DMS79 treated with DMSO at 0.1 percent for 48 hours (cell line): ENCODE data around the gene PSMC3.

Experiments
- DNase-seq: peaks from one replicate; lab custom pipeline; 2025; lab: John Stamatoyannopoulos, UW

The PSMC3 gene

DNA sequence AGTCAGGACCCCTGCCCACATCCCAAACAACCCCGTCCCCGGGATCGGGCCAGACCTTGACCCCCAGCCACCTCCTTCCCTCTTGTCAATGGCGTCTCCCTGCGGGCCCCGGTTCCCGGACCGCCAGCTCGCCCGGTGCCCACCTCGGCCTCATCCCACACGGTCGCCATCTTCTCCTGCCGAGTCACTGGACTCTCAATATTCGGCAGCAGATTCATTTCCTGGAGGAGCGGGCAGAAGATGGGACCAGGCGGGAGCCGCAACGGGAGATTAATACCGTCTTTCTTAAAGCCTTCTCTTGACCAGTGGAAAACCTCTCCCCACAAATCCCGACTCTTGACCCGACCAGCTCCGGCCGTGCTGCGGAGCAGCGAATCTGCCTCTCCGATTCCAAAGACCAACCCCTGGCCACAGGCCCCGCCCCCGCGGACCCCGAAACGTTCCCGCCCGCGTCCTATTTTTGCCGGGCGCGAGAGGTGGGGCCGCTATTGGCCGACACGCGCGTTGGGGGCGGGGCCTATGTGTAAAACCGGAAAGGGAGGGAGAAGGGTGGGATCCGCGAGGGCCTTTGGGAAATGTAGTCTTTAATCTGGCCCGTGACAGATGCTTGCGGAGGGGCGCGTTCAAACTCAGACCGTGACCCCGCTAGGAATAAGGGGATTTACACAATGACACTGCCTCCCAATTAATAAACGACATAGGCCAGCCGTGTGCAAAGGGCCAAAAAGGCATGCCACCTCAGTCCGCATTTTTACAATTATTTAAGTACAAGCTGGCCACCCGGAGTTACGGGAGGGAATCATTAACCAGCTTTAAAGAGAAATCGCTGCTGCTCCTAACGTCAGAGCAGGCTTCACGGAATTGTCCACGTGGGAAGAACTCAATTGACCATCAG is at the start of gene PSMC3:
PSMC3 (minus strand) TSS at position 378 of the 895 bp plus-strand sequence; CDS start at position 218, 160 bp downstream.
- peak; percentile 93 for DNase-seq

DNA sequence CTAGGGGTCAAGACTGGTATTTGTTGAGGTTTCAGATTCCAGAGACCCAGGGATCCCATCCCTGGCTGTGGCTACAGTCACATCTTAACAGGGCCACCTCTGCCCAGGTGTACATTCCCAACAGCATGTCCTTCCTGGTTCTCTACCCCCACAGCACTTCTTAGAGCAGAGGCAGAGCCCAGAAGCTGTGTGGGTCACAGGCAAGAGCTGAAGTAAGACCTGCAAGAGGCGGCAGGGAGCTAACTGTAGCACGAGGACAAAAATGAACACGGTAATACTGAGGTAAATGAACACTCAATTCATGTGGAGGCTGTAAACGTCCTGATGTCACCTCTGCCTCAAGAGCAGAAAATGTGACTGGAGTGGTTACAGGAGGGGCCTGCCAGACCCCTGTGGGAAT is 44.4 kb upstream of the PSMC3 start:
- DNase-seq = no peak

DNA sequence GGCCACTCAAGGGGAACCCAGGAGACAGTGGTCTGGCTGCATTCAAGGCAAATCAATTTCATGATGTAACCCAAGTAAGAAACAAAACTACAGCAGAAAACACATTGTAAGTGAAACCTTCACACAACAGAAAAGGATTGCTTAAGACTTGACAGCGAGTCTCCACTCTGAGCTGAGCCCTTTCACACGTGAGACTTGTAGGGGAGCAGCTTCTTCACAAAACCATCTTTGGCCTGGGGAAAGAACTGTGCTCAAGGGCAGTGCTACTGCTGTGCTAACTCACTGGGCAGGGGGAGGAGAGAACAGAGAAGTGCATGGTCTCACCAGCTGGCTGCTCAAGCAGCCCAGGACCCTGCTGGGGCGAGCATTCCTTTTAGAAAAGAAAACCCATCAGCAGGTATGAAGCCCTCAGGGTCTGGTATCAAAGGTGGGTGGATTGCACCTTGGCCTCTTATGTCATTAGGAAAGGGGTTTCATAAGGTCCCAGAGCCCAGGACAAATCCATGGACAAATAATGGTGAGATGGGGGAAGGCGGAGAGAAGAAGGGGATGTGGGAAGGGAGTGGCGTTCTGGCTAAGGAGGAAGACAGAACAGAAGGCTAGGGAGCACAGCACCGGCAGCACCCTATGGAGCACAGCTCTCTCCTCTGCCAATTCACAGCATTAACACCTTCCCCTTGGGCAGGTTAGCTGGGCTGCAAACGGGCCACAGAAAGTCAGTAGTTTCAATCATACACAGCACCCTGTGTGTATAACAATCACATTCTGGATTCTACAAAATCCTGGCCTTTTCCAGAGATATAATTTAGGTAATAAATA is 43.3 kb upstream of the PSMC3 start:
- DNase-seq = no peak

DNA sequence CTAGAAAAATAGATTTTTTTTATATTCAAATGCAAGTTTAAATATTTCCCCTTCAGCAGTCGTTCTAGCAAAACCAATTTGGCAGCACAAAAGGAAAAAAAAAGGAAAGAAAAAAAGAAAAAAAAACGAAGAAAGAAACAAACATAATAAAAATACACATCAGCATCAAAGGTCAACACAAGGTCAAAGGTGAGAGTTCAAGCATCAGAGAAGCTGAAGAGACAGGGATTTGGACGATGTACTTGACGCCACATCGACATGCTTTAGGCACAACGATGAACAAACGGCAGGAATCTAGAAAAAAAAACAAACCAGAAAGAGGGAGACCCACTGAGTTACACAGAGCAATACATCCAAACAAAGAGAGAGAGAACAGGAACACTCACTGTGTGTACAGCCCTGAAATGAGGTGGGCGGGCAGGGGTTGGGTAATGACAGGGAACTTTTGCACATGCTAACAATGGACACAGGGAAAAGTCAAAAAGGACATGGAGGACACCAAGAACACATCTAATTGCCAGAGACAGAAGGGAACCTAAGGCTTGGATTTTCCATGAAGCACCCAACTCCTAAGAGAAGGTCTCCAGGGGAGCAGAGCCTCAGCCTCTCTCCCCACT is 42.5 kb upstream of the PSMC3 start:
- peak; percentile 26 for DNase-seq

DNA sequence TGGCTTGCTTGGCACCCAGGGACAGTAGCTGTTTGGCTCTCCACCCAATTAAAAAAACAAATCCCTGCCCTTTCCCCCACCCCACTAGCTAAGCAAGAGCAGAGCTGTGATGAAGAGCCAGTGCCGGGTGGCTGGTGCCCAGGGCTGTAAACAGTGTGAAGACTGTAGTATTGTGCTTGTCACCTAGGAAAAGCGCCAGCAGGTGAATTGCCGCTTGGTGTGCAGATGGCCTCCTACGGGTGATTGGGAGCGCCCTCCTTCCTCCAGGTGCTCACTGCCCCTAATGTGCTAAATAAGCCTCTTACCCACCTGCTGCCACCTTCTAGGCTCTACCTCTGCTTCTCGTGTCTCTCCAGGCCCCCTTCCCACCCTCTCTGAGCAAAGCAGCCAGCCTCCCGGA is 41.1 kb upstream of the PSMC3 start:
- DNase-seq = peak; percentile 86

DNA sequence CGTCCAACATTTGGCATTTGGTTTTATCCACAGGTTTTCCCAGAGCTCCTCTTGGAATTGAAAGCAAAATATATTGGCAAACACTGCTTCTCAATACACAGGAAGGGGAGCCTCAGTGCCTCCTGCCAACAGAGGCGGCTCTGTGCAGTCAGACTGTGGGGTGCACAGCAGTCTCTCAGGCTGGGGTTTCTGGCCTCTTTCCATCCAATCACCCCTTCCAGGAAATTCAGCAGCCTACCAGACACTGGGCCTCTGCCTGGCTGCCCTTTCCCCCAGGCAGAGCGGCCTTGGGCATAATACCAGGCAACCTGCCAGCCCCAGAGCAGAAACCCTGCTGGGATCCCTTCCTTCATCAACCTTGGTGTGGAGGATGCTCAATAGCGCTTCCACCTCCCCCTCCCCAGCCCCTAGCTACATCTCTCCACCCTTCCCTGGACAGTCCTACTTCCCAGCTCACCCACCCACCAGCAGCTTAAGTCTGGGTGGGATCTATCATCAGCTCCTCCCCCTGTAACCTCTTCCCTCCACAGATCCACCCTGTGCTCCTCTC is 40.5 kb upstream of the PSMC3 start:
- peak; percentile 88 for DNase-seq

DNA sequence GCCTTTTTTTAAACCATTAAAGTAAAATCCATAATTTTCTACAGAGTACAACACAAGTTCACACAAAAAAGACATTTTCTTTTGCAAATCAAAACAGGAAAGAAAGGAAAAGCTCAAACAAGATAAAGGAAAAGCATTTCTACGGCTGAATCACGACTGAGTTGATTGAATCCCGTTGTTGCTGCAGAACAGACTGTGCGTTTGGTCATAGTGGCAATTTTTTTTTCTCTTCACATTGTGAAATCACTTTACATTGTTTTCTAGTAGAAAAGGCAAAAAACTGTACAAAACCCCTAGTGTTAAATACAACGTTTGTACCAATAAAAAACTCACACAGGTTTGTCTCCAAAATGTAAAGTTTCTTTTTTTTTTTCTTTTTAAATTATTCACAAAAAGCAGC is 40.0 kb upstream of the PSMC3 start:
- peak; percentile 42 for DNase-seq

DNA sequence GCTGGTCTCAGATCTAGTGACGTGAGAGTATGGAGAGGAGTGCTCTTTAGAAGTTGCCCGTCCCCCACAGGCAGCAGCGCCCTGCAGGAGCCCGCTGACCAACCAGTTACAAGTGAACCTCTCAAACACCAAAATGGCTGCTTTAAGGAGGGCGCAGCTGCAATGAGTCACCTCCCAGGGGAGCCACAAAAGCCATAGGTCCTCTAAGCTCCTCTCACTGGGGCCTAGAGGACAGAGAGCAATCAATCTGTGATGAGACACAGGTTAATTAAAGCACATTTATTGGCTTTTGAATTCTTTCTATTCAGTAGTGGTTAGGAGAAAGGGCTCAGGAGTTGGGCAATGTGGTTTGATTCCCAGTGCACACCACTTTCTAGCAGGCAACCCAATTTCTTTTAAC is 38.2 kb upstream of the PSMC3 start:
- peak; percentile 98 for DNase-seq

DNA sequence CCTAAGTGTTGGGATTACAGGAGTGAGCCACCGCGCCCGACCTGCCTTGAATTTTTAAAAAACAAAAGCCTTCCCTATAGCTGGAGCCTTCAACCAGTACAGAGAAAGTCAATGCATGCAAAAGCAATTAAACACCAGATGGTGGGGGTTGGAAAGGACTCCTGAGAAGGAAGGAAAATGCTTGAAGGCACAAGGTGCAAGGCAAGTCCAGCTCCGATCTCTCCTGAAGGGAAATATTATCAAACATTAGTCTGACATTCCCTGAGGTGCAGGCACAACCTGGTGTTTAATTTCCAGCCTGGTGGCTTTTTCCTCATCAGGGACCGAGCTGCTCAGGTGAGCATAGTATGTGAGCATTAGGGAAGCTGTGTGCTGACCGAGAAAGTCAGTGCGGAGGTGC is 35.6 kb upstream of the PSMC3 start:
- DNase-seq = no peak

DNA sequence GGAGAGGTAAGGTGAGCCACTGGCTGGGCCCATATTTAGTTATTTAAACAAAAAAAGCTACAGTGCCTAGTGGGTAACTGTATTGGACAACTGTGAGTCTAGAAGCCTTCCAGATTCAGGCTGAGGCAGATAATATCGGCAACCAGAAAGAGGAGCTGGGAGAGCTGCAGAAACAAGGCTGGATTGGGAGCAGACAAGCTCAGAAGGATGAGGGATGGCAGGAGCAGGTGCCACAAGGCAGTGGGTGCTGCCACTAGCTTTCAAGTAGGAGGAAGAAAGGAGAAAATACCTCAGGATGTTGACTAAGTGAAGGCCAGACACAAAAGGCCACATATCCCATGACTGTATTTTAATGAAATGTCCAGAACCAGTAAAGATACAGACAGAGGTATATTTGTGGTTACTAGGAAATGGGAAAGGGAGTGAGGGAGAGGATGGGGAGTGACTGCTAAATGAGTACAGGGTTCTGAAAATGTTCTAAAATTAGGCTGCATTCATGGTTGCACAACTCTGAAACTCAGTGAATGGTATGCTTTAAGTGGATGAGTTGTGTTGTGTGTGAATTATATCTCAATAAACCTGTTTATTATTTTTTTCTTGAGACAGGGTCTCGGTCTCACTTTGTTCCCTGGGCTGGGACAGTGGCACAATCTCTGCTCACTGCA is 34.5 kb upstream of the PSMC3 start:
- no peak for DNase-seq

DNA sequence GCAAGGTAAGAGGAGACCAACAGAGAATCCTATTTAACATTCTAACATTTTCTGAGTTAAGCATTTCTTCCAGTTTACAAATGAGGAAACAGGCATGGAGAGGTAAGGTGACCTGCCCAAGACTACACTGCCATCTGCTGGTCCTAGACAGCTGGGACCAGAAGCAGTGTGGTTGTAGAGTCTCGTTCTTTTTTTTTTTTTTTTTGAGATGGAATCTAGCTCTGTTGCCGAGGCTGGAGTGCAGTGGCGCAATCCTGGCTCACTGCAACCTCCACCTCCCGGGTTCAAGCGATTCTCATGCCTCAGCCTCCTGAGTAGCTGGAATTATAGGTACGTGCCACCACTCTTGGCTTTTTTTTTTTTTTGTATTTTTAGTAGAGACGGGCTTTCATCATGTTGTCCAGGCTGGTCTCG is 28.0 kb upstream of the PSMC3 start:
- peak; percentile 87 for DNase-seq

DNA sequence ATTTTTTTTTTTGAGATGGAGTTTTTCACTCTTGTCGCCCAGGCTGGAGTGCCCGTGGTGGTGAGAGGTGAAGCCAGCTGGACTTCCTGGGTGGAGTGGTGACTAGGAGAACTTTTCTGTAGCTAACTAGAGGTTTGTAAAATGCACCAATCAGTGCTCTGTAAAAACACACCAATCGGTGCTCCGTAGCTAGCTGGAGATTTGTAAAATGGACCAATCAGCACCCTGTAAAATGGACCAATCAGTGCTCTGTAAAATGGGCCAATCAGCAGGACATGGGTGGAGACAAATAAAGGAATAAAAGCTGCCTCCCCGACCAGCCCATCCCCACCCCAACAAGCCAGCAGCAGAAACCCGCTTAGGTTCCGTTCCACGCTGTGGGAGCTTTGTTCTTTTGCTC is 27.1 kb upstream of the PSMC3 start:
- DNase-seq = no peak

DNA sequence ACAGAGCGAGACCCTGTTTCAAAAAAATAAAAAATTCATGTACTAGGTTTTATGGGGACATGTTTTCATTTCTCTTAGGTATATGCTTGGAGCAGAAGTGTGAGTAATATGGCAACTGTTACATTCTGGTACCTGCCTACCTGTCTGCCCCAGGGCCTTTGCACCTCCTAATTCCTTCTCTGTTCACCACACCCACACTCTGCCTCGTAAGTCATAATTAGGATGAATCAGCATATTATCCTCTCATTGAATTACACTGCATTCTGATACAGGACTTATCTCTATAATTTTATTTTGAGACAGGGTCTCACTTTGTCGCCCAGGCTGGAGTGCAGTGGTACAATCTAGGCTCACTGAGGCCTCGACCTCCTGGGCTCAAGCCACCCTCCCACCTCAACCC is 25.8 kb upstream of the PSMC3 start:
- DNase-seq = no peak

DNA sequence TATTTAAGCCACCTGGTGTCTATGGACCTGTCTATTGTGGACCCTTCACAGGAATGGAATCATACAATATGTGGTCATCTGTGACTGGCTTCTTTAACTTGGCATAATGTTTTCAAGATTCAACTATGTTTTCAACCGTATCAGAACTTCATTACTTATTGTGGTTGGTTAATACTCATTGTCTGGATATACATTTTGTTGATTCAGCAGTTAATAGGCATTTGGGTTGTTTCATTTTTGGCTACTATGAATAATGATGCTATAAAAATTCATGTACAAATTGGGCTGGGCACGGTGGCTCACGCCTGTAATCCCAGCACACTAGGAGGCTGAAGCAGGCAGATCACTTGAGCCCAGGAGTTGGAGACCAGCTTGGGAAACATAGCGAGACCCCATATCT is 25.2 kb upstream of the PSMC3 start:
- no peak for DNase-seq

DNA sequence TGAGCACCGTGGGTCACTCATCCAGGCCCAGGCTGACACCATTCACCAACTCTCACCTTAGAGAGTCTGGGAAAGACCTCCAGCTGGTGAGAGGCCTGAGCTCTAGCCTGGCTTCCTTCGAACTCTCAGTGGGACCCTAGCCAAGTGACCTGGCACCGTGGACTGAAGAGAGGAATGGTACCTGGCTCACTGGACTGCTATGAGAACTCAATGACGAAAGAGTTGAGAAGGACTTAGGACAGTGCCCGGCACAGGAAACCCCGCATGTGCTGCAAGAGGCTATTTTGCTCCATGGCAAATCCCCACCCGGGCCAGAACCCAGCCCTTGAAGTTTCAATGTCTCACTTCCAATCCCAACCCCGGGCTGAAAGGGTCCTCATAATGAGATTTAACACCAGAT is 23.3 kb upstream of the PSMC3 start:
- DNase-seq = no peak

DNA sequence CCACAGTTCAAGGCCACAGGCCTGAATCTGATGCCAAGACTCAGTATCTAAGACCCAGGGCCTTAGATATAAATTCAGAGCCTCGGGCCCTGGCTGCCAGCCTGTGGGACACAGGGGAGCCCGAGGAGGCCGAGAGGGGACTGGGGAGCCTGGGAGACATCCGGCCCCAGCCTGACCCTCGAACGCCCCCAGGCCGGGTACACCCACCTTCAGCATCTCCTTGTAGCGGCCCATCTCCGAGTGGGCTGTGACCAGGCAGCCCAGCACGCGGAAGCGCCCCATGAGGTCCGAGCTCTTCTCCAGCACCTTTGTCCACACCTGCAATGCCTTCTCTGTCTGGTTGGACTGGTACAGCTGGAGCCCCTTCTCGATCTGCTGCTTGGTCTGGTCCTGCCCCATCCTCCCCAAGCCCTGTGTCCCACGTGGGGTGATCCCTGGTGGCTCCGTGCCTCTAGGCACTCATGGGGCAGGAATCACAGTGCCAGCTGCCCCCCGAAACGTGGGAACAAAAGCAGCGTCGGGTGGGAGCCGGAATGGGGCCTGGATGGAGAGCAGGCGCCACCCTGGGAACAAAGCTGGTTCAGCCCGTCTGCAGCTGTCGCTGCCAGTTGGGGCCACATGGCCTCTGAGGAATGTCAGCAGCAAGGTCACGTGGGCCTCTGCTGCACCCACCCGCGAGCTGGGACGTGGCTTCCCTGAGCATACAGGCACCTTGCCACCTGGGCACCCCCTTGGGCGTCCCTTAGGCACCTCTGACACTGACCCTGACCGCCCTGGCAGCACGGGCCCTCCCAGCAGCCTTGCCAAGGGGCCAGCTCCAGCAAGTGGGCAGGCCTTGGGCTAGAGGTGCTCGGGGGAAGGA is 22.6 kb upstream of the PSMC3 start, which contains the start of gene RAPSN:
RAPSN (minus strand) TSS at position 571 of the 862 bp plus-strand sequence; CDS start at position 399, 172 bp downstream.
- no peak for DNase-seq

DNA sequence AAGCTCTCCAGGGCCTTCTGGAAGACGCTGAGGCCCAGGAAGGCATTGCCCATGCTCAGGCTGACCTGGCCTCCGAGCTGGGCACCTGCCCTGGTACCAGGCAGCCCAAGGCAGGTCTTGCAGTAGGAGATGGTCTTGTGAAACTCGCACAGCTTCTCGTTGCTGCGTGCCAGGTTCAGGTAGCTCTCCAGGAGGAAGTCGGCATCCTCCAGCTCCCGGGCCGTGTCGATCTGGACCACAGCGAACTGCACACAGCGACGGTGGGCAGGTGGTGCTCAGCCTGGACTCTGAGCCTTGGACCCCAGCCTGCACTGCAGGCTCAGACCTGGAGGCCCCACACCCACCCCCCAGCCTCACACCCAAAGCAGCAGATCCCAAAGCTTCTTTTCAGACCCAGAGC is 21.7 kb upstream of the PSMC3 start:
- DNase-seq = no peak

DNA sequence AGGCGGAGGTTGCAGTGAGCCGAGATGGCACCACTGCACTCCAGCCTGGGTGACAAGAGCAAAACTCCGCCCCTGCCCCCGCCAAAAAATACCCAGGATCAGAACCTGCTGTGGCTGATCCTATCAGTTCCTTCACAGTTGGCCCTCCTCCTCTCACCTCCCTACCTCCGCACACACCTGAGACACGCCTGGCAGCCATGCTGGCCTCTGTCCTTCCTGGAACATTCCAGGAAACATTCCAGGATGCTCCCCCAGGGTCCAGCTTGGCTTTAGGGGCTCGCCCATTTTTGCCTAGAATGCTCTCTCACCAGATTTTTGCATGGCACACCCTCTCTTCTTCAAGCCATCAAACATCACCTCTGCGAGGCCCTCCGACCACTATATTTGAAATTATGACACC is 20.6 kb upstream of the PSMC3 start:
- DNase-seq = no peak

DNA sequence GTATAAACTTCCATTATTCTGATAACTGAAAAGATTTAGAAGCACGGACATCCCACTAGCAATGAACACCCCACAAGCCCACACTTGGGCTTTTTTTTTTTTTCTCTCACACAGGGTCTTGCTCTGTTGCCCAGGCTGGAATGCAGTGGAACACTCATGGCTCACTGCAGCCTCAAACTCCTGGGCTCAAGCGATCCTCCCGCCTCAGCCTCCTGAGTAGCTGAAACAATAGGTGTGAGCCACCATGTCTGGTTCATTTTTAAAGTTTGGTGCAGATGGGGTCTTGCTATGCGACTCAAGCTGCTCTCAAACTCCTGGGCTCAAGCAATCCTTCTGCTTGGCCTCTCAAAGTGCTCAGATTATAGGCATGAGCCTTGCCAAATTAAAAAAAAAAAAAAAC is 19.6 kb upstream of the PSMC3 start:
- DNase-seq = no peak

DNA sequence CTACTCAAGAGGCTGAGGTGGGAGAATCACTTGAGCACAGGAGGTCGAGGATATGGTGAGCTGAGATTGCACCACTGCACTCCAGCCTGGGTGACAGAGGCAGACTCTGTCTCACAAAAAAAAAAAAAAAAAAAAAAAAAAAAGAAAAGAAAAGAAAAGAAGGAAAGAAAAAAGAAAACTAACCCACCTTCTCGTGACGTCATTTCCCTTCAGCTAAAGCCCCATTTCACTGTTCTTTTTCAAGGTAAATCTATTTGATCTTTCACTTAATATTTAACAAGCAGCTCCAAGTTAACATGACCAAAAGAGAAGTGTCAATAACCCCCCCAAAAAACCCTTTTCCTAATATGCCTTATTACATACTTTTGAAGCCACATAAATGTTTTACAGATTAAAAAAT is 17.6 kb upstream of the PSMC3 start:
- no peak for DNase-seq
